Endothelial cell of umbilical vein (primary cell): ENCODE data around the gene SYNPO2.

Experiments
- CTCF ChIP-seq, 2 donors: IDR thresholded peaks; 1 replicate in 1 of 2; 2 replicates in 1 of 2; pipeline ENCODE4 v1.5.1; 2011; ENCODE audit warnings: low read length in 2 of 2, mild to moderate bottlenecking in 2 of 2, moderate library complexity in 2 of 2, control low read depth in 1 of 2, inconsistent platforms in 1 of 2, low read depth in 1 of 2; ENCODE audit not compliant: insufficient read depth in 1 of 2; ENCODE audit errors: extremely low read depth in 1 of 2
- EZH2 ChIP-seq: IDR thresholded peaks from 2 replicates; pipeline ENCODE4 v1.6.1; 2012; ENCODE audit warnings: borderline replicate concordance, low read depth, mild to moderate bottlenecking, moderate library complexity, low read length, inconsistent platforms; ENCODE audit not compliant: severe bottlenecking
- FOS ChIP-seq: IDR thresholded peaks from 2 replicates; pipeline ENCODE4 v1.6.1; 2011; ENCODE audit warnings: mild to moderate bottlenecking, low read length, moderate library complexity, borderline replicate concordance; ENCODE audit not compliant: insufficient read depth
- GATA2 ChIP-seq: IDR thresholded peaks from 2 replicates; pipeline ENCODE4 v1.7.0; 2011; ENCODE audit warnings: low read depth, mild to moderate bottlenecking, moderate library complexity, mixed read lengths, low read length; ENCODE audit not compliant: insufficient read length, insufficient read depth
- JUN ChIP-seq: IDR thresholded peaks from 2 replicates; pipeline ENCODE4 v1.6.1; 2011; ENCODE audit warnings: borderline replicate concordance, low read depth; ENCODE audit not compliant: insufficient read length, insufficient read depth
- MAX ChIP-seq: IDR thresholded peaks from 2 replicates; pipeline ENCODE4 v1.6.1; 2011; ENCODE audit not compliant: insufficient read depth, insufficient read length
- MYC ChIP-seq: IDR thresholded peaks from one replicate; pipeline ENCODE4 v1.6.1; 2011; ENCODE audit warnings: mild to moderate bottlenecking, low read depth, low read length
- POLR2A ChIP-seq: IDR thresholded peaks from 2 replicates; pipeline ENCODE4 v1.6.1; 2012; ENCODE audit warnings: low read depth, mild to moderate bottlenecking, control low read depth, low read length
- POLR2AphosphoS5 ChIP-seq: IDR thresholded peaks from 2 replicates; pipeline ENCODE4 v1.6.1; 2012; ENCODE audit warnings: low read depth, mild to moderate bottlenecking, control low read depth, low read length, moderate library complexity; ENCODE audit not compliant: insufficient read depth

GRCh38 chr4:118877797-118878196 is 10.9 kb upstream of the SYNPO2 start:
- TF ChIP-seq EZH2 (no peak), CTCF (IDR thresholded peaks at IDR 0.05; ENCODE audit: extremely low read depth in 1 of 2, insufficient read depth in 1 of 2, low read depth in 1 of 2, low read length in 2 of 2) (no peak), FOS (no peak), POLR2AphosphoS5 (no peak), MAX (no peak), POLR2A (no peak), MYC (no peak), JUN (no peak), GATA2 (no peak)
